ENCODE data around the gene PMPCA.

The PMPCA gene

DNA sequence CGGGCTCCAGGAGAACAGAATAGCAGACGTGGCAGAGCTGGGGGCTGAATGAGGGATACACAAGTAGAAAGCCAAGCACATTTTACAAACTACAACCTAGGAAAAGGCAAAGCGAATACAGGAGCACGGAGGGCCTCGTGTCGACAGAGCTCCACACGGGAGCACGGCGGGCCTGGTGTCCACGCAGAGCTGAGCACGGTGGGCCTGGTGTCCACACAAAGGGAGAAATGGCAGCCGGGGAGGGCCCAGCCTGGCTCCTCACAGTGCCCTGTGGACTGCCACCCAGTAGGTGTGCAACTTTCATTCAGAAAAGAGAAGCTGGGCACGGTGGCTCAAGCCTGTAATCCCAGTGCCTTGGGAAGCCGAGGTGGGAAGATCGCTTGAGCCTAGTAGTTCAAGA lies 32.6 kb downstream of the PMPCA start:
- DNase-seq (ENCODE audit: low read depth, low spot score): no peak
- H3K4me3 ChIP-seq (ENCODE audit: low read length): no peak overlapping the region

DNA sequence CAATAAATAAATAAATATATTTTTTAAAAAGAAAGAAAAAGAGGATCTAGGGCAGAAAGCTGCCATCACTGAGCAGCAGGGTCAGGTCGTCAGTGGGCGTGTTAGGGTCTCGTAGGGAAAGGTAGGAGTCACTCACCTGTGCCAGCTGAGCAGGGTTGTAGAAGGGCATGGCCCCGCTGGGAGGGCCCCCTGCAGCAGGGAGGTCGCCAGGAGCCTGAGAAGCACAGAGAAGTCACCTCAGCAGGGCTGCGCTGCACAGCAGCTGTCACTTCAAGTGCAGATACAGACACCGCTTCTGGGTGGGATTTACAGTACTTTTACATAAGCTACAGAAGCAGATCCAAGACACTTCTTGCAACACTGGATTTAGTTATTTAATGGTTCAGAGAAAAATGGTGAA lies 33.2 kb downstream of the PMPCA start:
- no peak overlapping the region for H3K4me3 ChIP-seq (ENCODE audit: low read length)
- no peak for DNase-seq (ENCODE audit: low read depth, low spot score)

DNA sequence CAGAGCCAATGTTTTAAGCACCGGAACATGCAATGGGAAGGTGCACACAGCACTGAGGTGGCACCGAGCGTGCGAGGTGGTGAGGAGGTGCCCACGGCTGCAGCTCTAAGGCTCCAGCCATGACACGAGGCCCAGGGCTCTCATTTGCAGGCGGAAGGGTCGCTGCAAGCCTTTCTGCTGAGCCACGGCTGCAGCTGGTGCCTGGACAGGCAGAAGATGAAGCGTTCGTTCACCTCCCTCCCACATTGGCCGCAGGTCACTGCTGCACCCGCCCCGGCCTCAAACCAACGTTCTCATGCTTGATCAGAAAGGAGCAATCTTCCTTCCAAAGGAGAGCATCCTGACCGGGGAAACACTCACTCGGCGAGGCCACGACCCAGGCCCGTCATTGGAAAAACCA lies 33.6 kb downstream of the PMPCA start:
- H3K4me3 ChIP-seq (ENCODE audit: low read length): no peak overlapping the region
- DNase-seq (ENCODE audit: low read depth, low spot score): no peak

DNA sequence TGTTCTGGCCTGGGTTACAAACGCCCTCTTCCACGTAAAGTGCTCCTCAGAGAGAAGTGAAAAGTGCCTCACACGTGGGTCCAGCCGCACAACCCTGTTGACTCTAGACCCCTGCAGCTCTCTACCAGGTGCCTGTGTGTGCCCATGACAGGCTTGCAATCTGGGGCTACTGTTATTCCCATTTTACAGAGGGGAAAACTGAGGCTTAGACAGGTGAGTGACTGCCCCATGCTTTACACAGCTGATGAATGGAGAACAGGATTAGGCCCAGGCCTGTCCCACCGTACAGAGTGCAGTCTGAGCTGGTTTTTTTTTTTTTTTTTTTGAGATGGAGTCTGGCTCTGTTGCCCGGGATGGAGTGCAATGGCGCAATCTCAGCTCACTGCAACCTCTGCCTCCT lies 35.3 kb downstream of the PMPCA start:
- DNase-seq (ENCODE audit: low read depth, low spot score): no peak

DNA sequence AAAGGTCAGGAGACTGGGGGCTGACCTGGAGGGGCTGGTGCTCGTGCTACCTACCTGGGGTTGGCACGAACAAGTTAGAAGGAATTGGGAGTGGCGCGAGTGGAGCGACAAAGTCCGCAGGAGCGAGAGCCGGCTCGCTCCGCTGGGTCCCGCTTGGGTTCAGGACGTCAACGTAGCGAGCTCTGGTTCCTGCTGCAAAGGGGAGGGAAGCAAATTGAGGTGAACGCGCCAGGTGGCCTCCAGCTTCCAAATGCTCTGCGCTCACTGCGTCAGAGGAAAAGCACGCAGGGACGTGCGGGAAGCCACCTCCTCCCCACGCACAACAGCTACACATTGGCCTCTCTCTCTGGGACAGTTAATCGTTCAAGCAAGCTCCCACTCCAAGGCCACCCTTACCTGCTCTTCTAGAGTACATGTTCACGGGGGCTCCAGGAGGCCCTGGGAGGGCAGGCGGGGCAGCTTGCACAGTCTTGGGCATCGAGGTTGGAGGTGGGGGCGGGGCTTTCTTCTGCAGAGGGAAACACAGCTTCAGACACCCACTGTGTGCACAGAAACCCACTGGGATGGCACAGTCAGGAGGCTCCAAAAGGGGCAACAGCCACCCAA lies 36.8 kb downstream of the PMPCA start:
- DNase-seq (ENCODE audit: low read depth, low spot score): no peak
- H3K4me3 ChIP-seq (ENCODE audit: low read length): no peak overlapping the region

More for the DNA sequence above, 35.3 kb downstream of the PMPCA start:
- H3K4me3 ChIP-seq (ENCODE audit: low read length): no peak overlapping the region

DNA sequence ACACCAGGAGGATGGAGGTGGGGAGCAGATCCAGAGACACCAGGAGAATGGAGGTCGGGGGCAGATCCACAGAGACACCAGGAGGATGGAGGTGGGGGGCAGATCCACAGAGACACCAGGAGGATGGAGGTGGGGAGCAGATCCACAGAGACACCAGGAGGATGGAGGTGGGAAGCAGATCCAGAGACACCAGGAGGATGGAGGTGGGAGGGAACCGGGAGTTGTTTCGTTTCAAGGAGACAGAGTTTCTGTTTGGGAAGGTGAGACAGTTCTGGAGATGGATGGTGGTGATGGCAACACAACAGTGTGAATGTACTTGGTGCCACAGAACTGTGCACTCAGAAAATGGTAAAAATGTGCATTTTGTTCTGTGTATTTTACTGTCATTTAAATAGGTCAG lies 38.2 kb downstream of the PMPCA start:
- no peak overlapping the region for H3K4me3 ChIP-seq (ENCODE audit: low read length)
- no peak for DNase-seq (ENCODE audit: low read depth, low spot score)

DNA sequence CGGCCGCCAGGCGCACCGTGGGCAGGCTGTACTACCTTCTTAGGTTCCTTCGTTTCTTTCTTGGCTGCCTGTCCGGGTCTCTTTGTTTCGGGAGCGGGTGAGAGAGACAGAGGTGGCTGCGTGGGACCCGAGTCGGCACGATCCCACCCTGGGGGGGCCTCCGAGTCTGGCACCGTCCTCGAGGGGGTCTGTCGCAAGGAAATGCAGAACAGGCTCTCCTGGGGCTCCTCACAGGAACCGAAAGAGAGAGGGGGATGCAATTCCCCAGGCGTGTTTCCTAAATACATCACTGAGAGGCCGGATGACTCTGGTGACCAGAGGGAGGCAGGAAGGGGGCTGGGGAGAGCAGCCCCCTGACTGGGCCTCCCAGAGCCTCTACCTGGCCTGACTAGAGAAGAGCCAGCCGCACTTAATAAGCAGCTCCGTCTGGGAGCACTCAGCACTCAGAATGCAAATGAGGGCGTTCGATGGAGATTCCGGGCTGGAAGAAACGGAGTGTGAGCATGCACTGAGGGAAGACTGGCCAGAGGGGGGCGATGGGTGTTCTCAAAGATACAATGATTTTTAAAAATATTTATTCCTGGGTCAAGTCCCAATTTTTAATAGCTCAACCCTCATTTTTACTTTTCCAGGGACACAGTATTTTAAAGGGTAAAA lies 40.9 kb downstream of the PMPCA start:
- DNase-seq (ENCODE audit: low read depth, low spot score): no peak
- no peak overlapping the region for H3K4me3 ChIP-seq (ENCODE audit: low read length)

DNA sequence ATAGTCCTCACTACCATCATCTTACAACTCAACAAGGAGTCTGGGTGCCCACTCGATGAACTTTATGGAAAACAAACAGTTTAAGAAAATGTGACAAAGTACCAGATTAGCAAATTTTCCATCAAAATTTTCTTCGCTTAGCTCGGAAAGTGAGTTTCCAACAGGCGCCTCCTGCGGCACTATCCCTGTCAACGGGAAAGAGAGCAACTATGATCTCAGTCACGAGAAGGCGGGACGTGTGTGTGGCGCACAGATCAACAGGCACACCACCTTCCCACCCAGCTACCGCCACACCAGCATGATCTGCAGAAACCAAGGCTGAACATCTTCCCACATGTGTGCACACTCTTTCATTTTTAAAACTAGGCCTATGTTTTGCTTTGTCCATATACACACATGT lies 42.9 kb downstream of the PMPCA start:
- DNase-seq (ENCODE audit: low read depth, low spot score): no peak
- no peak overlapping the region for H3K4me3 ChIP-seq (ENCODE audit: low read length)

DNA sequence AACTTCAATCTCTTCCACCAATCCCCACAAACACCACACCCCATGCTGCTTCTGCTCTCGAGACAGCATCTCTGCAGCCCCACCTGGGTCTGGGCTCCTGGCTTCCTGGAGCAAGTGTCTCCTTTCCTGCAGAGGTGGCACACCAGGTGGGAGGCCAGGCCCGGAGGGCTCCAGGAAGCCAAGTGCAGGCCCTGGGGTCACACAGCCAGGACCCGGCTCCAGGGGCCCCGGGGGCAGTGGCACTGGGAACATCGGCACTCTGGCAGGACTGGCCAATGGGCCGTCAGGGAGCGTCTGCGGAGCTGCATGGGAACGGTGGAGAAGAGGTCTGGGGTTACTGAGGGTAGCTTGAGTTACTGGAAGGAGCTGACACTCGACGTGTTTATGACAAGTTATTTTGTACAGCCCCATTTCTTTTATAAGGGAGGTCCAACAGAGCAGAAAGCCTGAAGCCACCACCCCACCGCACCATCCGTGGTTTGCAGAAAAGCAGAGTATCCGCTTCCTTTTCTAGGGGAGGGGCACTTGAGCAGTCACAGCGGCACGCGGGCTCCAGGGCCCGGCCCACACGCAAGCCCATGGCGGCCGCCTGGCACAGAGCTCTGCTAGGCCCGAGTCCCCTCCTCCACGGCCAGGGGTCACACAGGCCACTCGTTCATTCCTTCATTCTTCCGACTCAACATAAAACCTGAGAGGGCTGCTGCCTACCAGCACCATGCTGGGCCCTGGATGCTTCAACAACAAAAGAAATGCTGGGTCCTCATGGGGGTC lies 43.8 kb downstream of the PMPCA start:
- no peak overlapping the region for H3K4me3 ChIP-seq (ENCODE audit: low read length)
- no peak for DNase-seq (ENCODE audit: low read depth, low spot score)

DNA sequence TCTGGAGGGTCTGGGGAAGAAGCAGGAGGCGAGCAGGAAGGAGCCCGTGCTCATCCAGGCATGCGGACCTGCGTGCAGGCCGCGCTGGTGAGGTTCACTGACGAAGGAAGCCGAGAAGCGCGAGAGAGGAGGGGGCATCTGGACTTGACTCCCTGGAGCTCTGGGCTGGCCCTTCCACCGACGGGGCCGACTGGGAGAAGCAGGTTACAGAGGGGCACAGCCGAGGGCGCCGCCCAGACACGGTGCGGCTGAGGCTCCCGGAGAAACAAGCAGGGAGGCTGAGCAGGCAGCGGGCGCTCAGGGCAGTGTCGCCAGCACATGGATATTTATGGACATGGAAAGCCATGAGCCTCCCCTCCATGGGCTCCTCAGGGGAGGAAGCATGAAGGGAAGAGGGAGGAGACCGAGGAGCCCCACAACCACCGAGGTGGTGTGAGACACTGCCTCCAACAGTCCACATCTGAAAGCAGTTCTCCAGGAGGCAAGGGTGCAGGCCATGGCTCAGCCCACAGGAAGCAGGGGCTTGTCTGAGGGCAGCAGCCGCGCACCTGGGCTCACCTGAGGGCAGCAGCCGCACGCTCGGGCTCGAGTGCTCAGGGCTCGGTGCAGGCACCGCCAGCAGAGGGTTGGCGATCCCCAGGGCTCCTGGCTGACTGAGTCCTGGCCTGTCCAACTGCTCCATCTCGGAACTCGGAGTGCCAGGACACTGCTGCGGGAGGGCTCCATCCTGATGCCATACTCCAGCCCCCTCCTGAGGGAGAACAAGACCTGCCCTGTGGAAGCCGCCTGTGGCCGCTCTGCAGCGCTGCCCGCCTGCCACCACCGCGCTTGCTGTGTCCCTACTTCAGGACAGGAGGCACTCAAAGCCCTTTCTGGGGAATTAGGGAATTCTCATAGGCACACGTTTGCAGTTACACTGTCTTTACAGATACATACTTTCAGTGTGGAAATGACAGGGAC lies 44.9 kb downstream of the PMPCA start:
- DNase-seq (ENCODE audit: low read depth, low spot score): no peak
- H3K4me3 ChIP-seq (ENCODE audit: low read length): no peak overlapping the region

DNA sequence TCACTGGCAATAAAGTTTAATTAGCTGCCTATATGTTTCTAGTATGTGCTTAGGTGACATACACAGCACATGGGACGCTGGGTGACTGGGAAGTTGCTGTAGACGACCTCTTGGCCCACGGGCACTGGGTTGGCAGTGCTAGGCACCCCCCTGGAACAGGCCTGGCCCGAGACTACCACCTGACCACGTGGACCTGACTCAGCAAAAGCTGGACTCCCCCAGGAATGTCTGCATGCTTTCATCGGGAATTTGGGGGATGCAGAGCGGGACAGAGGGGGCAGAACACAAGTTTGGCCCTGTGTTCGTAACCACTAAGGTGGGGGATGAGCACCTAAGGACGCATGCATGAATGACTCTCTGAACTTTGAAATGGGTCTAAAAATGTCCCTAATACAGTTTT lies 45.8 kb downstream of the PMPCA start:
- DNase-seq (ENCODE audit: low read depth, low spot score): no peak
- H3K4me3 ChIP-seq (ENCODE audit: low read length): no peak overlapping the region

DNA sequence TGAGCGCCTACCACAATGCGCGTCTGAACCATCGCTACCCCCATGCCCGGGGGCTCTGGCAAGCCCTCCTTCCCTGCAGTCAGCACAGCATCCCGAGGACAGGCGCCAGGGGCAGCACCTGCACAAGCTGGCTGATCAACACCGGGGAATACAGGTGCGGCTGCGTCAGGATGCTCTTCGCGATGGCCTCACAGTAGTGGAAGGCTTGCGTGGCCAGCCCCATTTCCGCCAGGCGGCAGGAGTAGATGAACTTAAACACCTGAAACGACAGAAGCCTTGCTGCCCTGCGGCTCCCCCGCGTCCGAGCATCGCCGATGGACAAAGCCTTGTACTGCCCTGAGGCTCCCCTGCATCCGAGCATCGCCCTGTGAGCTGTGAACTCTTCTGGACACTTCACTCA lies 46.9 kb downstream of the PMPCA start:
- H3K4me3 ChIP-seq (ENCODE audit: low read length): no peak overlapping the region
- DNase-seq (ENCODE audit: low read depth, low spot score): no peak

DNA sequence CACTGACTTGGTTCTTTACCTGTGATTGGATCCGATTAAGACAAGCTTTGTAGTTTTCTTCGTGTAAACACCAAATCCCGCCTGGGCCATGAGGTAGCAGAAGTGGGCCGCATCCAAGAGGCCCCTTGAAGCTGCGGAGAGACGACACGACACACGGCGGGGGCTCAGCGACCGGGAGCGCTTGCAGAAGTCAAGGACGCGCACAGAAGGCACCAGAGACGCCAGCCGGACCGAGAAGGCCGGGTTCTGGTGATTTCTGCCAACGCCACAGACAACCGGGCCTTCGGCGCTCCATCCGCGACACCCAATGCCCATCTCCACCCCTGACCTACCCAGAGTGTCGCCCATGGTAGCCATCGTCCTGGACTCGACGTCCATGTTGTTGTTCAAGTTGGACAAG lies 49.0 kb downstream of the PMPCA start:
- H3K4me3 ChIP-seq (ENCODE audit: low read length): no peak overlapping the region
- no peak for DNase-seq (ENCODE audit: low read depth, low spot score)

DNA sequence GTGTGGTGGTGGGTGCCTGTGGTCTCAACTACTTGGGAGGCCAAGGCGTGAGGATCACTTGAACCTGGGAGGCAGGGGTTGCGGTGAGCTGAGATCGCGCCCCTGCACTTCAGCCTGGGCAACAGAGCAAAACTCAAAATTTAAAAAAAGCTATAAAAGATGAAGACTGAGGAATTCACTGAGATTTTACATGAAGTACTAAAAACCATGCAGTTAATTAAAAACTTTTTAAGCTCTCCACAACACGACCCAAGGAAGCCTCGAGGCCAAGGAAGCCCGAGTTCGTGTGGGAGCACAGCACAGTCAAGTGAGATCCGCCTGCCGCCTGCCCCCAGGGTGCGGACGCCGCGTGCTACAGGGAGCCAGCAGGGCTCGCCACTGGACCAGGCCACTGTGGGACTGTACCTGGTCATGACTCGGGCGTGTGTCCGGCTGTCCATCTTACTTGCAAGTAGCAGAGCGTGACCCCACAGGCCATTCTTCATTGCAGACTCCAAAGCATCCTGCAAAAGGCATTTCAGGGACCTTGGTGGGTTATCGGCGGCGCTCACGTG lies 50.4 kb downstream of the PMPCA start:
- no peak for DNase-seq (ENCODE audit: low read depth, low spot score)
- H3K4me3 ChIP-seq (ENCODE audit: low read length): no peak overlapping the region

DNA sequence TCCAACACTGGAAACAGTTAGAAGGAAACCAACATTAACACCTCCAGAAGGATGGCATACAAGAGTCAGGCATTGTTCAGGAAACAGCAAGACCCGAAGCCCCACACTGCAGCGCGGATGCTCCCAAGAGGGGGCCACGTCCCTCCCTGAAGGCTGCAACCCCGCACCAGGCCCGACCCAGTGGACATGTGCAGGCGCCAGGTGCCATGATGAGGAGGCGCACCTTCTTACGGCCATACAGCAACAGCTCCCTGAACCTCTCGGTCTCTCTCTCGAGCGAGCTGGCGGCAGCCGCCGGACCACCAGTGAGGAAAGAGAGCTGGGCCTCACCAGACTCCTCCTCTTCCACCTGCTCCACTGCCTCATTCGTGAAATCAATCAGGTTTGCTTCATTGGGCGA lies 52.2 kb downstream of the PMPCA start:
- DNase-seq (ENCODE audit: low read depth, low spot score): no peak
- H3K4me3 ChIP-seq (ENCODE audit: low read length): no peak overlapping the region

DNA sequence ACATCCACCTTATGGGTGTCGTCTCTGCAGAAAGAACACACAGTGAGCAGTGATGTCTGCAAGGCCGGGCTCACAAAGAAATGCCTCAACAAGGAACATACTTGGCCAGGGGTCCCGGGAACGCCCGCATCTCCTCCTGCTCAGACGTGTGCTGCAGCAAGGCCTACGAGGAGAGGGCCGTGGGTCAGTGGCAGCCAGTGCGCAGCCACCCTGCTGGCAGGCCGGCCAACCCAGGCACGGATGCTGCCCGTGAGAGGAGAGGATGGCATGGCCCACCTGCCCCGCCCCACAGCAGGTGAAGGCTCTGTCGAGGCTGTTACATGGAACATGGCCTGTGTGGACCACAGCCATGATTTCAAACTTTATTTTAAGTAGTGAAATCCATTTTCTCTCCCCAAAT lies 53.1 kb downstream of the PMPCA start:
- H3K4me3 ChIP-seq (ENCODE audit: low read length): no peak overlapping the region
- DNase-seq (ENCODE audit: low read depth, low spot score): no peak

DNA sequence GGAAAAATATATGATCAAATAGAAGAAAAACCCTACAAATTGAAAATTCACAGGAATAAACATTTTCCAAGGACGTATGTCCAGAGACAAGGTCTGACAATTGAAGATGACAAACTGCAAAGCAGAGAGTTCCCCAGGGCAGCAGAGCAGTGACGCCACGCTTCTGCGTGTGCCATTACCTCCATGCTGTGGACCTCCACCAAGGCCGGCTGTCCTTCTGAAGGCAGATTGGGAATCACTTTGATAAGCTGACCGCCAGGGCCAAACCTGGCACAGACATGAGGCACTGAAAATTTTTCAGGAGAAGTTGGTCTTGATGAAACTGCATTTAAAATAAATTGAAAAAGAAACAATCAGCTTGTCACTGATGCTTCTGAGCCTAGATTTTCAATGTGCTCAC lies 53.8 kb downstream of the PMPCA start:
- no peak for DNase-seq (ENCODE audit: low read depth, low spot score)
- H3K4me3 ChIP-seq (ENCODE audit: low read length): no peak overlapping the region

DNA sequence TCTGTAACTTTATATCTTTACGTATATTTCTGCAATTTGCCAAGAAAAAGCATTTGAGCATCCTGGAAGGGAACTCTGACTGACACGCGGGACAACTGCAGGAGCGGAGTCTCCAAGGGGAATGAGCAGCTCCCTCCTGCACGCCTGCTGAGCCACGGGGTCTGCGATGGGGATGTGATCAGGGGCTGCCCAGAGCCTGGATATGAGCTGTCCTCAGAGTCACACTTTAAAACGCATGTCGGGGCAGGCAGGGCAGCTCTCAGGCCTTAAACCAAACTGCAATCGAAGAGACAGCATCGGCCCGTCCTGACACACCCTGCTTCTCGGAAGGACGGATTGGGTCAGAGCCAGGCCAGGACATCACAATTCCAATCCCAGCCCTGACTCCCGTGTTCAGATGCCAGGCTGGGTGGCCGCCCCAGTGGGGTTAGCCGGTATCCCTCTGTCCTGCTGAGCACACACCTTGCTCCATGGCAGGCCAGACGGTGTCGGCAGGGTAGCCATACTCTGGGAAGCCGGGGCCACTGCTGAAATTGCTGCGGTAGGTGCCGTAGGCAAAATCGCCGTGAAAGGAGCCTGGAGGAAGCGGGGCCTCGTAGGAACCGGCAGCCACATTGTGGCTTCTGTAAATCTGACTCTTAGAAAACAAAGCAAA lies 55.2 kb downstream of the PMPCA start:
- no peak for DNase-seq (ENCODE audit: low read depth, low spot score)
- no peak overlapping the region for H3K4me3 ChIP-seq (ENCODE audit: low read length)

DNA sequence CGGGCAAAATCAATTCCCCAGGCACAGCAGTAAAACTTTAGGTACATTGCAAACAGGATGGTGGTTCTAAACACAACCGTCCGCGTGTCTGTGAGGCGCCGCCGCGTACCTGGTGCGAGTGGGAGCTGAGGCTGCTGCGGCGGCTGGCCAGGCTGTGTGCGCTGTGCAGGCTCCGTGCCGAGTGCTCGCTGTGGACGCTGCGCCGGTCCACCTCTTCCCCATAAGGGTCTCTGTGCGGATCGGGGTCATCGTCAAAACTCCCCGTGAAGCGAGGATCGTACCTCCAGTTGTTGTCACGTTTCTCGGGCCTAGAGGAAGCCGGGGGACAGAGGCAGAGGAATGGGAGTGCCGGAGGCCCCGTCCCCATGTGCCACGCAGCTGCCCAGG lies 55.7 kb downstream of the PMPCA start:
- no peak overlapping the region for H3K4me3 ChIP-seq (ENCODE audit: low read length)
- DNase-seq (ENCODE audit: low read depth, low spot score): no peak
